Activated CD4-positive, alpha-beta T cell treated with anti-CD3 and anti-CD28 coated beads, Interleukin-2, amount 50 U/mL, for 4 hours (primary cell): ENCODE results near the gene CDK5.

Experiments
- DNase-seq, 2 experiments: peaks; one replicate each; pipeline ENCODE4 v3.0.0-alpha.2; 2020

The CDK5 gene

GRCh38 chr7:151057506-151057988, at the start of gene CDK5:
CDK5 (minus strand) TSS chr7:151057897; CDS start chr7:151057848, 49 bp downstream.
- no peak for DNase-seq

- no peak for DNase-seq
Observed at GRCh38 chr7:151104411-151105235, 46.9 kb upstream of the CDK5 start.

- DNase-seq = no peak
Observed at GRCh38 chr7:151103973-151104372, 46.3 kb upstream of the CDK5 start.

GRCh38 chr7:151102991-151103390, 45.3 kb upstream of the CDK5 start:
- DNase-seq = no peak

GRCh38 chr7:151101621-151102396, 44.1 kb upstream of the CDK5 start:
- no peak for DNase-seq

GRCh38 chr7:151100921-151101320, 43.2 kb upstream of the CDK5 start:
- DNase-seq = no peak

- no peak for DNase-seq
Observed at GRCh38 chr7:151099486-151100211, 42.0 kb upstream of the CDK5 start.

GRCh38 chr7:151095828-151096475, 38.3 kb upstream of the CDK5 start:
- no peak for DNase-seq

- no peak for DNase-seq
Observed at GRCh38 chr7:151095123-151095797, 37.6 kb upstream of the CDK5 start.

GRCh38 chr7:151094675-151095074, 37.0 kb upstream of the CDK5 start:
- DNase-seq = no peak

GRCh38 chr7:151093748-151094147, 36.1 kb upstream of the CDK5 start:
- DNase-seq = no peak

- no peak for DNase-seq
Observed at GRCh38 chr7:151091988-151092387, 34.3 kb upstream of the CDK5 start.

- no peak for DNase-seq
Observed at GRCh38 chr7:151091431-151091830, 33.7 kb upstream of the CDK5 start.

- no peak for DNase-seq
Observed at GRCh38 chr7:151091003-151091402, 33.3 kb upstream of the CDK5 start.

GRCh38 chr7:151089893-151090730, 32.4 kb upstream of the CDK5 start:
- no peak for DNase-seq

- DNase-seq = no peak
Observed at GRCh38 chr7:151088856-151089699, 31.4 kb upstream of the CDK5 start.

GRCh38 chr7:151088019-151088855, 30.5 kb upstream of the CDK5 start:
- DNase-seq = no peak

GRCh38 chr7:151087245-151088018, 29.7 kb upstream of the CDK5 start:
- DNase-seq = no peak
